Lower leg skin (tissue), 3 donors: Measurements from ENCODE around the gene PTGDR2.

ENCODE experiments used
- POLR2A ChIP-seq, 2 donors: fragments of 450-650 bp; IDR thresholded peaks; one replicate each; pipeline ENCODE4 v1.6.1; 2016 to 2017; ENCODE audit warnings: antibody characterized with exemption in 2 of 2, mild to moderate bottlenecking in 1 of 2, moderate library complexity in 1 of 2
- TF ChIP-seq, protein P1 (sequence below), 3 donors: fragments of 450-650 bp; IDR thresholded peaks; one replicate each; pipeline ENCODE4 v1.5.1; 2016; ENCODE audit warnings: antibody characterized with exemption in 3 of 3, mild to moderate bottlenecking in 3 of 3, moderate library complexity in 2 of 3

DNA sequence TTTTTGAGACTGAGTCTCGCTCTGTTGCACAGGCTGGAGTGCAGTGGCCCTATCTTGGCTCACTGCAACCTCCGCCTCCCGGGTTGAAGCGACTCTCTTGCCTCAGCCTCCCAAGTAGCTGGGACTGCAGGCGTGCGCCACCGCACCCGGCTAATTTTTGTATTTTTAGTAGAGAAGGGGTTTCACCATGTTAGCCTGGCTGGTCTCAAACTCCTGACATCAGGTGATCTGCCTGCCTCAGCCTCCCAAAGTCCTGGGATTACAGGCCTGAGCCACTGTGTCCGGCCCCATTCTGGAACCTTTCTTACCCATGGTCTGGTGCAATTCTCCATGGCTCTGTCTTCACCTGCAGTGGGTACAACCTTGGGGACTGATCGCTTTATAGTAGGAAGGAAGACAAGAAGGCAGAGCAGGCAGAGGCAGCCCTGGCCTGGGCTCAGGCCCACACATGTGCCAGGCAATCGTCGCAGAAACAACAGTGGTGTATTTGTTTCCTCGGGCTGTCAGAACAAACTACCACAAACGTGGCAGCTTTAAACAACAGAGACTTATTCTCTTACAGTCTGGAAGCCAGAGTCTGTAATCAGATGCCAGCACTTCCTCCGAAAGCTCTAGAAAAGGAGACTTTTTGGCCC, 4.0 kb upstream of the PTGDR2 start:
- TF ChIP-seq, protein P1, sequence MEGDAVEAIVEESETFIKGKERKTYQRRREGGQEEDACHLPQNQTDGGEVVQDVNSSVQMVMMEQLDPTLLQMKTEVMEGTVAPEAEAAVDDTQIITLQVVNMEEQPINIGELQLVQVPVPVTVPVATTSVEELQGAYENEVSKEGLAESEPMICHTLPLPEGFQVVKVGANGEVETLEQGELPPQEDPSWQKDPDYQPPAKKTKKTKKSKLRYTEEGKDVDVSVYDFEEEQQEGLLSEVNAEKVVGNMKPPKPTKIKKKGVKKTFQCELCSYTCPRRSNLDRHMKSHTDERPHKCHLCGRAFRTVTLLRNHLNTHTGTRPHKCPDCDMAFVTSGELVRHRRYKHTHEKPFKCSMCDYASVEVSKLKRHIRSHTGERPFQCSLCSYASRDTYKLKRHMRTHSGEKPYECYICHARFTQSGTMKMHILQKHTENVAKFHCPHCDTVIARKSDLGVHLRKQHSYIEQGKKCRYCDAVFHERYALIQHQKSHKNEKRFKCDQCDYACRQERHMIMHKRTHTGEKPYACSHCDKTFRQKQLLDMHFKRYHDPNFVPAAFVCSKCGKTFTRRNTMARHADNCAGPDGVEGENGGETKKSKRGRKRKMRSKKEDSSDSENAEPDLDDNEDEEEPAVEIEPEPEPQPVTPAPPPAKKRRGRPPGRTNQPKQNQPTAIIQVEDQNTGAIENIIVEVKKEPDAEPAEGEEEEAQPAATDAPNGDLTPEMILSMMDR (IDR thresholded peaks at IDR 0.05), result no peak
- TF ChIP-seq POLR2A (IDR thresholded peaks at IDR 0.05), result no peak
